GM23338 (cell line): ENCODE measurements around the gene NTN4. TPM values are rescaled to one million over a fixed set of nuclear protein-coding genes. Genes with fewer than 3 reads are reported as not detected.
"Not testable (repeated sequence)": the region's sequence is repeated elsewhere in the genome, so short reads cannot be mapped to it uniquely, and the experiment has no call there.

ENCODE experiments used
- ATAC-seq: fragments of 200-7000 bp; cut with Tn5 transposase; 3 replicates; pipeline ENCODE4 v1.9.1; 2020
- DNase-seq: peaks from one replicate; pipeline ENCODE4 v3.0.0-alpha.2; 2015; ENCODE audit warnings: low spot score
- H2AFZ ChIP-seq: fragments of 200-600 bp; sonication (generic); 2 replicates; pipeline ENCODE4 v1.8.0; 2016; ENCODE audit warnings: antibody characterized with exemption, mild to moderate bottlenecking, moderate library complexity
- H3F3A ChIP-seq: fragments of 200-600 bp; sonication (generic); replicated peaks from 2 replicates; pipeline ENCODE4 v1.8.0; 2017; ENCODE audit warnings: antibody characterized with exemption, mixed run types, low read depth
- H3K27ac ChIP-seq: fragments of 200-600 bp; sonication (generic); 2 replicates; pipeline ENCODE4 v1.6.1; 2016; ENCODE audit warnings: low read depth
- H3K27me3 ChIP-seq: fragments of 200-600 bp; sonication (generic); 2 replicates; pipeline ENCODE4 v1.8.0; 2016; ENCODE audit warnings: mild to moderate bottlenecking, mixed run types, moderate library complexity; ENCODE audit not compliant: insufficient read depth
- H3K36me3 ChIP-seq: fragments of 200-600 bp; sonication (generic); 2 replicates; pipeline ENCODE4 v1.8.0; 2016; ENCODE audit warnings: mild to moderate bottlenecking; ENCODE audit not compliant: insufficient read depth
- H3K4me1 ChIP-seq: fragments of 200-600 bp; sonication (generic); 2 replicates; pipeline ENCODE4 v1.8.0; 2016; ENCODE audit warnings: mild to moderate bottlenecking, moderate library complexity; ENCODE audit not compliant: insufficient read depth
- H3K4me2 ChIP-seq: fragments of 200-600 bp; sonication (generic); 2 replicates; pipeline ENCODE4 v1.7.1; 2017; ENCODE audit warnings: mixed run types
- H3K4me3 ChIP-seq: fragments of 200-600 bp; sonication (generic); 2 replicates; pipeline ENCODE4 v1.6.1; 2016; ENCODE audit warnings: mixed run types
- H3K79me2 ChIP-seq: fragments of 200-600 bp; sonication (generic); replicated peaks from 2 replicates; pipeline ENCODE4 v1.8.0; 2017; ENCODE audit warnings: mild to moderate bottlenecking; ENCODE audit not compliant: insufficient read depth
- H3K9me2 ChIP-seq: fragments of 200-600 bp; sonication (generic); 2 replicates; pipeline ENCODE4 v1.8.0; 2017; ENCODE audit not compliant: insufficient read depth
- H4K20me1 ChIP-seq: fragments of 200-600 bp; sonication (generic); replicated peaks from 2 replicates; pipeline ENCODE4 v1.8.0; 2017; ENCODE audit warnings: mild to moderate bottlenecking; ENCODE audit not compliant: insufficient read depth
- H3K27ac Mint-ChIP-seq: 2 replicates; pipeline ENCODE4 v1.8.0; 2020; ENCODE audit warnings: inconsistent platforms, mild to moderate bottlenecking, moderate library complexity, mixed read lengths
- H3K27me3 Mint-ChIP-seq: 3 replicates; pipeline ENCODE4 v1.8.0; 2022; ENCODE audit warnings: low read depth, mild to moderate bottlenecking, moderate library complexity, mixed read lengths, inconsistent platforms; ENCODE audit not compliant: insufficient read depth, poor library complexity
- H3K36me3 Mint-ChIP-seq: 3 replicates; pipeline ENCODE4 v1.8.0; 2021; ENCODE audit warnings: low read depth, mild to moderate bottlenecking, inconsistent platforms, moderate library complexity, mixed read lengths
- H3K4me1 Mint-ChIP-seq: 3 replicates; pipeline ENCODE4 v1.8.0; 2020; ENCODE audit warnings: mild to moderate bottlenecking, inconsistent platforms, mixed read lengths
- H3K4me3 Mint-ChIP-seq: 3 replicates; pipeline ENCODE4 v1.8.0; 2021; ENCODE audit warnings: moderate library complexity, mild to moderate bottlenecking, inconsistent platforms, mixed read lengths
- H3K9me3 Mint-ChIP-seq: 3 replicates; pipeline ENCODE4 v1.8.0; 2020; ENCODE audit warnings: moderate library complexity, mild to moderate bottlenecking, inconsistent platforms, mixed read lengths
- CREB1 ChIP-seq: fragments of 250-450 bp; sonication (Bioruptor Pico); IDR thresholded peaks from 2 replicates; pipeline ENCODE4 v1.5.0; 2020; ENCODE audit warnings: low read depth, mild to moderate bottlenecking, moderate library complexity
- EZH2phosphoT487 ChIP-seq: fragments of 200-600 bp; sonication (generic); IDR thresholded peaks from one replicate; pipeline ENCODE4 v1.8.1; 2018; ENCODE audit warnings: antibody characterized with exemption; ENCODE audit not compliant: unreplicated experiment
- JUNB ChIP-seq: IDR thresholded peaks from one replicate; pipeline ENCODE4 v1.6.1; 2016; ENCODE audit warnings: antibody characterized with exemption; ENCODE audit not compliant: unreplicated experiment
- POLR2AphosphoS5 ChIP-seq: IDR thresholded peaks from 2 replicates; pipeline ENCODE4 v1.6.1; 2016; ENCODE audit warnings: antibody characterized with exemption, low read depth
- STAT1 ChIP-seq: IDR thresholded peaks from one replicate; pipeline ENCODE4 v1.6.1; 2016; ENCODE audit warnings: antibody characterized with exemption; ENCODE audit not compliant: unreplicated experiment
- polyA plus RNA-seq: library from polyadenylated mRNA; unstranded; fragments of >200 nt; fragmentation: Nextera tagmentation; extraction: Ambion mirVana; gene quantifications from 2 replicates; pipeline ENCODE4 v1.2.1, GENCODE V29; 2016
- total RNA-seq: library from RNA; depleted of rRNA; stranded (reverse); fragments of >200 nt; shearing (Covaris generic); gene quantifications from 2 replicates; pipeline ENCODE4 v1.2.3, GENCODE V29; 2014
- TF ChIP-seq, protein P1 (sequence below): IDR thresholded peaks from one replicate; pipeline ENCODE4 v1.6.1; 2018; ENCODE audit warnings: antibody characterized with exemption; ENCODE audit not compliant: unreplicated experiment
- TF ChIP-seq, protein P2 (sequence below): fragments of 250-450 bp; sonication (Bioruptor Pico); IDR thresholded peaks from 2 replicates; pipeline ENCODE4 v1.5.0; 2020; ENCODE audit warnings: mild to moderate bottlenecking, moderate library complexity
- TF ChIP-seq, protein P3 (sequence below), 2 experiments: fragments of 200-600 bp in 1 of 2; sonication (generic) in 1 of 2; conservative IDR thresholded peaks; 2 replicates each; pipeline versions ENCODE4 v1.5.1 to v1.6.1; 2016 to 2017; ENCODE audit warnings: antibody characterized with exemption in 2 of 2, low read depth in 2 of 2, mild to moderate bottlenecking in 2 of 2, moderate library complexity in 1 of 2

Gene NTN4
- total and polyA plus RNA-seq, 2 experiments from 2014 or later = 1.5 to 3.8 TPM

DNA sequence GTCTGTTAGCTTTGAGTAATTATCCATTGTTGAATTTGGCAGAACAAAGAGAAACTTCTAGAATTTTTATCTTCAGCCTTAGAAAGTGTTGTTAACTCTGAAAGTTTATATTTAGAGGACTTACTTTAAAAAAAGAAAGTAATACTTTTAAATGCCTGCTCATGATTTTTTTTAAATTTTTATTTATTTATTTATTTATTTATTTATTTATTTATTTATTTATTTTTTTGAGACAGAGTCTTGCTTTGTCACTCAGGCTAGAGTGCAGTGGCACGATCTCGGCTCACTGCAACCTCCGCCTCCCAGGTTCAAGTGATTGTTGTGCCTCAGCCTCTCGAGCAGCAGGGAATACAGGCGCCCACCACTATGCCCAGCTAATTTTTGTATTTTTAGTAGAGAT is 54.8 kb downstream of the NTN4 start:
- H3K4me3 Mint-ChIP-seq, H3K4me2 ChIP-seq, H3K4me1 ChIP-seq, H3F3A ChIP-seq, H3K27me3 ChIP-seq, H2AFZ ChIP-seq, H3K27ac Mint-ChIP-seq, H3K9me2 ChIP-seq, H3K27ac ChIP-seq, H3K27me3 Mint-ChIP-seq, H3K9me3 Mint-ChIP-seq, ATAC-seq, H3K36me3 ChIP-seq, H4K20me1 ChIP-seq, H3K79me2 ChIP-seq, DNase-seq, H3K4me3 ChIP-seq, H3K36me3 Mint-ChIP-seq: not testable (repeated sequence)
- peaks cover 12% of the 10 kb centered on the region for H3K4me1 Mint-ChIP-seq

DNA sequence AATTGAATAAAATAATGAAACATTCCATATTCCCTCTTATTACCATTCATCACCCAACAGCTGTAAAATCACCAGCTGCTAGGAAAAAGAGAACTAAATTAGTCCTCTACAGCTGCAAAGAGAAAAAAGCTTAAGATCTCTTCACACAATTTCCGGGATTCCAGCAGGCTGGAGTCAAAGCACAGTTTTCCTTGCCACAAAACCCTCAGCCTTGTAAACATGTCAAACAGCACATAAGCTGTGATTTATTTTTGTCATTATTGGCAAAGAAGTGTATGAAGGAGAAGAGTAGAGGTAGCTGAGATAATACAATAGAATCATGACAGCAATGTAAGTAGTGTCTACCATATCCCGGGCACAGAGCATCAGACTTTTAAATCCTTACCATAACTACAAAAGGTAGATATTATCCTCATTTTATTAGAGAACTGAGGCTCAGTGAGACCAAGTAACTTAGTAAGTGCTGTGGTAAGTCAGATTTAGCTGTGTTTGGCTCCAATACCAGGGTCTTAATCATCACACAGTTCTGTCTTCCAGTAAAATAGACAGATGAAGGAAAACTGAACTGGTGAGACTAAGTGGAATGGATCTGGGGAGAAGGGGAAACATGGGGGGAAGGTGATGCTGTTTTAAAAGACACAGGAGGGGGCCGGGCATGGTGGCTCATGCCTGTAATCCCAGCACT is 57.3 kb downstream of the NTN4 start:
- TF ChIP-seq, protein P1, sequence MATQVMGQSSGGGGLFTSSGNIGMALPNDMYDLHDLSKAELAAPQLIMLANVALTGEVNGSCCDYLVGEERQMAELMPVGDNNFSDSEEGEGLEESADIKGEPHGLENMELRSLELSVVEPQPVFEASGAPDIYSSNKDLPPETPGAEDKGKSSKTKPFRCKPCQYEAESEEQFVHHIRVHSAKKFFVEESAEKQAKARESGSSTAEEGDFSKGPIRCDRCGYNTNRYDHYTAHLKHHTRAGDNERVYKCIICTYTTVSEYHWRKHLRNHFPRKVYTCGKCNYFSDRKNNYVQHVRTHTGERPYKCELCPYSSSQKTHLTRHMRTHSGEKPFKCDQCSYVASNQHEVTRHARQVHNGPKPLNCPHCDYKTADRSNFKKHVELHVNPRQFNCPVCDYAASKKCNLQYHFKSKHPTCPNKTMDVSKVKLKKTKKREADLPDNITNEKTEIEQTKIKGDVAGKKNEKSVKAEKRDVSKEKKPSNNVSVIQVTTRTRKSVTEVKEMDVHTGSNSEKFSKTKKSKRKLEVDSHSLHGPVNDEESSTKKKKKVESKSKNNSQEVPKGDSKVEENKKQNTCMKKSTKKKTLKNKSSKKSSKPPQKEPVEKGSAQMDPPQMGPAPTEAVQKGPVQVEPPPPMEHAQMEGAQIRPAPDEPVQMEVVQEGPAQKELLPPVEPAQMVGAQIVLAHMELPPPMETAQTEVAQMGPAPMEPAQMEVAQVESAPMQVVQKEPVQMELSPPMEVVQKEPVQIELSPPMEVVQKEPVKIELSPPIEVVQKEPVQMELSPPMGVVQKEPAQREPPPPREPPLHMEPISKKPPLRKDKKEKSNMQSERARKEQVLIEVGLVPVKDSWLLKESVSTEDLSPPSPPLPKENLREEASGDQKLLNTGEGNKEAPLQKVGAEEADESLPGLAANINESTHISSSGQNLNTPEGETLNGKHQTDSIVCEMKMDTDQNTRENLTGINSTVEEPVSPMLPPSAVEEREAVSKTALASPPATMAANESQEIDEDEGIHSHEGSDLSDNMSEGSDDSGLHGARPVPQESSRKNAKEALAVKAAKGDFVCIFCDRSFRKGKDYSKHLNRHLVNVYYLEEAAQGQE = no peak
- TF ChIP-seq STAT1 (no peak), CREB1 (CRISPR knock-in tag) (no peak), JUNB (no peak), POLR2AphosphoS5 (no peak), EZH2phosphoT487 (no peak)
- TF ChIP-seq, protein P2, sequence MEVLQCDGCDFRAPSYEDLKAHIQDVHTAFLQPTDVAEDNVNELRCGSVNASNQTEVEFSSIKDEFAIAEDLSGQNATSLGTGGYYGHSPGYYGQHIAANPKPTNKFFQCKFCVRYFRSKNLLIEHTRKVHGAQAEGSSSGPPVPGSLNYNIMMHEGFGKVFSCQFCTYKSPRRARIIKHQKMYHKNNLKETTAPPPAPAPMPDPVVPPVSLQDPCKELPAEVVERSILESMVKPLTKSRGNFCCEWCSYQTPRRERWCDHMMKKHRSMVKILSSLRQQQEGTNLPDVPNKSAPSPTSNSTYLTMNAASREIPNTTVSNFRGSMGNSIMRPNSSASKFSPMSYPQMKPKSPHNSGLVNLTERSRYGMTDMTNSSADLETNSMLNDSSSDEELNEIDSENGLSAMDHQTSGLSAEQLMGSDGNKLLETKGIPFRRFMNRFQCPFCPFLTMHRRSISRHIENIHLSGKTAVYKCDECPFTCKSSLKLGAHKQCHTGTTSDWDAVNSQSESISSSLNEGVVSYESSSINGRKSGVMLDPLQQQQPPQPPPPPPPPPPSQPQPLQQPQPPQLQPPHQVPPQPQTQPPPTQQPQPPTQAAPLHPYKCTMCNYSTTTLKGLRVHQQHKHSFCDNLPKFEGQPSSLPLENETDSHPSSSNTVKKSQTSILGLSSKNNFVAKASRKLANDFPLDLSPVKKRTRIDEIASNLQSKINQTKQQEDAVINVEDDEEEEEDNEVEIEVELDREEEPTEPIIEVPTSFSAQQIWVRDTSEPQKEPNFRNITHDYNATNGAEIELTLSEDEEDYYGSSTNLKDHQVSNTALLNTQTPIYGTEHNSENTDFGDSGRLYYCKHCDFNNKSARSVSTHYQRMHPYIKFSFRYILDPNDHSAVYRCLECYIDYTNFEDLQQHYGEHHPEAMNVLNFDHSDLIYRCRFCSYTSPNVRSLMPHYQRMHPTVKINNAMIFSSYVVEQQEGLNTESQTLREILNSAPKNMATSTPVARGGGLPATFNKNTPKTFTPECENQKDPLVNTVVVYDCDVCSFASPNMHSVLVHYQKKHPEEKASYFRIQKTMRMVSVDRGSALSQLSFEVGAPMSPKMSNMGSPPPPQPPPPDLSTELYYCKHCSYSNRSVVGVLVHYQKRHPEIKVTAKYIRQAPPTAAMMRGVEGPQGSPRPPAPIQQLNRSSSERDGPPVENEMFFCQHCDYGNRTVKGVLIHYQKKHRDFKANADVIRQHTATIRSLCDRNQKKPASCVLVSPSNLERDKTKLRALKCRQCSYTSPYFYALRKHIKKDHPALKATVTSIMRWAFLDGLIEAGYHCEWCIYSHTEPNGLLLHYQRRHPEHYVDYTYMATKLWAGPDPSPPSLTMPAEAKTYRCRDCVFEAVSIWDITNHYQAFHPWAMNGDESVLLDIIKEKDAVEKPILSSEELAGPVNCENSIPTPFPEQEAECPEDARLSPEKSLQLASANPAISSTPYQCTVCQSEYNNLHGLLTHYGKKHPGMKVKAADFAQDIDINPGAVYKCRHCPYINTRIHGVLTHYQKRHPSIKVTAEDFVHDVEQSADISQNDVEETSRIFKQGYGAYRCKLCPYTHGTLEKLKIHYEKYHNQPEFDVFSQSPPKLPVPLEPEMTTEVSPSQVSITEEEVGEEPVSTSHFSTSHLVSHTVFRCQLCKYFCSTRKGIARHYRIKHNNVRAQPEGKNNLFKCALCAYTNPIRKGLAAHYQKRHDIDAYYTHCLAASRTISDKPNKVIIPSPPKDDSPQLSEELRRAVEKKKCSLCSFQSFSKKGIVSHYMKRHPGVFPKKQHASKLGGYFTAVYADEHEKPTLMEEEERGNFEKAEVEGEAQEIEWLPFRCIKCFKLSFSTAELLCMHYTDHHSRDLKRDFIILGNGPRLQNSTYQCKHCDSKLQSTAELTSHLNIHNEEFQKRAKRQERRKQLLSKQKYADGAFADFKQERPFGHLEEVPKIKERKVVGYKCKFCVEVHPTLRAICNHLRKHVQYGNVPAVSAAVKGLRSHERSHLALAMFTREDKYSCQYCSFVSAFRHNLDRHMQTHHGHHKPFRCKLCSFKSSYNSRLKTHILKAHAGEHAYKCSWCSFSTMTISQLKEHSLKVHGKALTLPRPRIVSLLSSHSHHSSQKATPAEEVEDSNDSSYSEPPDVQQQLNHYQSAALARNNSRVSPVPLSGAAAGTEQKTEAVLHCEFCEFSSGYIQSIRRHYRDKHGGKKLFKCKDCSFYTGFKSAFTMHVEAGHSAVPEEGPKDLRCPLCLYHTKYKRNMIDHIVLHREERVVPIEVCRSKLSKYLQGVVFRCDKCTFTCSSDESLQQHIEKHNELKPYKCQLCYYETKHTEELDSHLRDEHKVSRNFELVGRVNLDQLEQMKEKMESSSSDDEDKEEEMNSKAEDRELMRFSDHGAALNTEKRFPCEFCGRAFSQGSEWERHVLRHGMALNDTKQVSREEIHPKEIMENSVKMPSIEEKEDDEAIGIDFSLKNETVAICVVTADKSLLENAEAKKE (CRISPR knock-in tag) = no peak
- TF ChIP-seq, protein P3, sequence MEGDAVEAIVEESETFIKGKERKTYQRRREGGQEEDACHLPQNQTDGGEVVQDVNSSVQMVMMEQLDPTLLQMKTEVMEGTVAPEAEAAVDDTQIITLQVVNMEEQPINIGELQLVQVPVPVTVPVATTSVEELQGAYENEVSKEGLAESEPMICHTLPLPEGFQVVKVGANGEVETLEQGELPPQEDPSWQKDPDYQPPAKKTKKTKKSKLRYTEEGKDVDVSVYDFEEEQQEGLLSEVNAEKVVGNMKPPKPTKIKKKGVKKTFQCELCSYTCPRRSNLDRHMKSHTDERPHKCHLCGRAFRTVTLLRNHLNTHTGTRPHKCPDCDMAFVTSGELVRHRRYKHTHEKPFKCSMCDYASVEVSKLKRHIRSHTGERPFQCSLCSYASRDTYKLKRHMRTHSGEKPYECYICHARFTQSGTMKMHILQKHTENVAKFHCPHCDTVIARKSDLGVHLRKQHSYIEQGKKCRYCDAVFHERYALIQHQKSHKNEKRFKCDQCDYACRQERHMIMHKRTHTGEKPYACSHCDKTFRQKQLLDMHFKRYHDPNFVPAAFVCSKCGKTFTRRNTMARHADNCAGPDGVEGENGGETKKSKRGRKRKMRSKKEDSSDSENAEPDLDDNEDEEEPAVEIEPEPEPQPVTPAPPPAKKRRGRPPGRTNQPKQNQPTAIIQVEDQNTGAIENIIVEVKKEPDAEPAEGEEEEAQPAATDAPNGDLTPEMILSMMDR (conservative IDR thresholded peaks at IDR 0.05; ENCODE audit: low read depth in 2 of 2) = no peak
- Mint-ChIP-seq H3K27ac (no peak overlapping the region), H3K9me3 (no peaks in the 10 kb centered on the region; the same call in 2 of the 3 replicates), H3K4me1 (peaks cover 12% of the 10 kb centered on the region), H3K36me3 (no peaks in the 10 kb centered on the region; the same call in 2 of the 3 replicates), H3K4me3 (no peak overlapping the region), H3K27me3 (peaks cover 1% of the 10 kb centered on the region)
- DNase-seq = no peak
- Histone ChIP-seq H4K20me1 (0 out of 2 replicates have a peak, but pooled peaks cover 3% of the 10 kb centered on the region), H3K36me3 (no peaks in the 10 kb centered on the region), H3K4me2 (no peak overlapping the region), H3K4me1 (no peaks in the 10 kb centered on the region), H3F3A (no peaks in the 10 kb centered on the region), H3K9me2 (no peaks in the 10 kb centered on the region), H3K27ac (no peak overlapping the region), H3K27me3 (no peaks in the 10 kb centered on the region), H3K4me3 (no peak overlapping the region), H3K79me2 (no peaks in the 10 kb centered on the region), H2AFZ (no peak overlapping the region)
- no peak for ATAC-seq
